GM12864 (cell line): ENCODE measurements around the gene PDIK1L.
"Not testable (repeated sequence)": the region's sequence is repeated elsewhere in the genome, so short reads cannot be mapped to it uniquely, and the experiment has no call there.

Experiments
- DNase-seq: peaks from one replicate; pipeline ENCODE4 v3.0.0-alpha.2; 2011; ENCODE audit warnings: low read depth
- H3K4me3 ChIP-seq: 2 replicates; pipeline ENCODE4 v1.5.1; 2011; ENCODE audit warnings: mild to moderate bottlenecking, low read depth, low read length, control low read depth
- TF ChIP-seq, protein P1 (sequence below): IDR thresholded peaks from 2 replicates; pipeline ENCODE4 v1.5.1; 2011; ENCODE audit warnings: low read depth, mild to moderate bottlenecking, moderate library complexity, low read length, control low read depth, inconsistent platforms; ENCODE audit errors: missing control alignments

Gene PDIK1L

DNA sequence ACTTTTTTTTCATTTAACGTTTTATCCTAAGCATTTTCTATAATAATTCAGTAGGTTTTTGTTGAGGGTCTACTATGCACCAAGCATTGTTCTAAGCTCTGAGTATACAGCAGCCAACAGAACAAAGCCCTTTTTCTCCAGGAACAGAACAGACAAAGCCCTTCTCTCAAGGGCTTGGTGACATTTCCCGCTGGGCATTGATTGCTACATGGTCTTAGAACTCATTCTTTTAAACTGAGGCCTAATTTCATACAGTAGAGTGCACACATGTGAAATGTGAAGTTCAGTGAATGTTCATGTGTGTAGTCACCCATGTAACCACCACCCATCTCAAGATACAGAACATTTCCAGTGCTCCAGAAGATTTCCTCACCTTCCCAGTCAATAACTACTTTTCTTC lies 15.2 kb upstream of the PDIK1L start:
- TF ChIP-seq, protein P1, sequence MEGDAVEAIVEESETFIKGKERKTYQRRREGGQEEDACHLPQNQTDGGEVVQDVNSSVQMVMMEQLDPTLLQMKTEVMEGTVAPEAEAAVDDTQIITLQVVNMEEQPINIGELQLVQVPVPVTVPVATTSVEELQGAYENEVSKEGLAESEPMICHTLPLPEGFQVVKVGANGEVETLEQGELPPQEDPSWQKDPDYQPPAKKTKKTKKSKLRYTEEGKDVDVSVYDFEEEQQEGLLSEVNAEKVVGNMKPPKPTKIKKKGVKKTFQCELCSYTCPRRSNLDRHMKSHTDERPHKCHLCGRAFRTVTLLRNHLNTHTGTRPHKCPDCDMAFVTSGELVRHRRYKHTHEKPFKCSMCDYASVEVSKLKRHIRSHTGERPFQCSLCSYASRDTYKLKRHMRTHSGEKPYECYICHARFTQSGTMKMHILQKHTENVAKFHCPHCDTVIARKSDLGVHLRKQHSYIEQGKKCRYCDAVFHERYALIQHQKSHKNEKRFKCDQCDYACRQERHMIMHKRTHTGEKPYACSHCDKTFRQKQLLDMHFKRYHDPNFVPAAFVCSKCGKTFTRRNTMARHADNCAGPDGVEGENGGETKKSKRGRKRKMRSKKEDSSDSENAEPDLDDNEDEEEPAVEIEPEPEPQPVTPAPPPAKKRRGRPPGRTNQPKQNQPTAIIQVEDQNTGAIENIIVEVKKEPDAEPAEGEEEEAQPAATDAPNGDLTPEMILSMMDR = no peak
- H3K4me3 ChIP-seq = no peak overlapping the region
- DNase-seq = no peak

DNA sequence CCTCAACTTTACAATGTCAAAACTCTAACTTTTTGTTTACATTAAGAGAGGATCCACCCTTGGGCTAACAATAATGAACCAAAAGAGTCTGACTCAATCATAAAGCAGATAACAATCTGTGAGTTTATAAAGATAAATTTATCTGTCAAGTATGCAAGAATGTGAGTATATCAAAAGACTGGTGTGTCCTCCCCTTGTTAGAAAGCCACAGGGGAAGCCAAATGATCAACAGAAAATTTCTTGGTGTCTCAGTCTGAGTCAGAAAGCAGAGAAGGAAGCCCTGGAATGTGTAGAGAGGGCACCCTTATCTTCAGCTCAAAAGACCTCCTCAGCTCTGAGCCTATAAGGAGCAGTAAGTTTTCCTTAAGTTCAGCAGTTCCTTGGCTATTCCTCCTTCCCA lies 13.9 kb upstream of the PDIK1L start:
- TF ChIP-seq, protein P1 = no peak
- DNase-seq = no peak
- H3K4me3 ChIP-seq = no peak overlapping the region

DNA sequence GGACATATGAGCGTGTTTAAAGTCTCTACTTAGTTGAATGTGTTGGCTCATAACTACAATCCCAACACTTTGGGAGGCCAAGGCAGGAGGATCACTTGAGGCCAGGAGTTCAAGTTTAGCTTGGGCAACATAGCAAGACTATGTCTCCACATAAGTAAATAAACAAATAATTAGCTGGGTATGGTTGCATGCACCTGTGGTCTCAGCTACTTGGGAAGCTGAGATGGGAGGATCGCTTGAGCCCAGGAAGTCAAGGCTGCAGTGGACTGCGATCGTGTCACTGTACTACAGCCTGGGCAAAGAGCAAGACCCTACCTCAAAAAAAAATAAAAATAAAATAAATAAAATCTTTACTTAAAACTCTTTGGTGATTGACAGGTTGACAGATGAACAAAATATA lies 13.0 kb upstream of the PDIK1L start:
- no peak overlapping the region for H3K4me3 ChIP-seq
- TF ChIP-seq, protein P1 = no peak
- no peak for DNase-seq

DNA sequence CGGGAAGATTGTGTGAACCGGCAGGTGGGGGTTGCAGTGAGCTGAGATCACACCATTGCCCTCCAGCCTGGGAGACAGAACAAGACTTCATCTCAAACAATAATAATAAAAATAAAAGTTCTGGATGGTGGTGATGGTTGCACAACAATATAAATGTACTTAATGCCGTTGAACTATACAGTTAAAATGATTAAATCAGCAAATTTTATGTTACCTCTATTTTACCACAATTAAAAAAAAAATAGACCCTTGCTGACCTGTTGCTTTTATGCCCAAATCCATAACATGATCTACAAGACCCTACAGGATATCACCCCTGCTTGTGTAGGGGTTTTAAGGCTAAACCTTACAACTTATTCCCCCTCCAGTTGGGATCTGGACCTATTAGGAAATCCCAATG lies 11.8 kb upstream of the PDIK1L start:
- no peak for DNase-seq
- H3K4me3 ChIP-seq = no peak overlapping the region
- TF ChIP-seq, protein P1 = no peak

DNA sequence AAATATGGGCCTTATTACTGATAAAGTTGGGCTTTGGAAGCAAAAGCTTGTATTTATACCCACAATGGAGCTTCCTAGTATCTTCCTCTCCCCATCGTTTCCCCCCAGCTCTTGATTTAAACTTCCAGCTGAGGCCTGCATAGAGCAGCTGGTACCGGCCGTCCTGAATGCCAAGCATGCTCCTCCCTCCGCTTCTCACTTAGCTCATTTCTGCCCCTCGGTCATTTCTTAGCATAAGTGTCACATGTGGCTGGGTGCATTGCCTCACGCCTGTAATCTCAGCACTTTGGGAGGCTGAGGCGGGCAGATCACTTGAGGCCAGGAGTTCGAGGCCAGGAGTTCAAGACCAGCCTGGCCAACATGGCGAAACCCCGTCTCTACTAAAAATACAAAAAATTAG lies 11.4 kb upstream of the PDIK1L start:
- not testable (repeated sequence) for DNase-seq, H3K4me3 ChIP-seq

DNA sequence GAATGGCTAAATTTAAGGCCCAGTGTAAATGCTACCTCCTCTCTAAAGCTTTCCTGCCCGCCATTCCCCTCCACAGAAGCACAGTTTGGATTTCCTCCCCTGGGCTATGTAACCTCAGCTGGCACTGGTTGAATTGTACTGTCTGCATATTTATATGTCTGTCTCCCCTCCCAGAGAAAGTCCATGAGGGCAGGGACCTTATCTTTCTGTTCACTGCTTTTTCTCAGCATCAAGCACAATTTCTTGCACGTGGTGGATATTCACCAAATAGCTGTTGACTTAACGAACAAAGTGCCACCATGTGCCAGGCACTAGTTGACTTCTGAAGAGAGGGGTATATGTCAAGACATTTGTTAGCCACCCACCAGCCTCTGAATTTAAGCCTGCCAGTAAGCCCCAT lies 9.5 kb upstream of the PDIK1L start:
- no peak for DNase-seq
- TF ChIP-seq, protein P1 = no peak

DNA sequence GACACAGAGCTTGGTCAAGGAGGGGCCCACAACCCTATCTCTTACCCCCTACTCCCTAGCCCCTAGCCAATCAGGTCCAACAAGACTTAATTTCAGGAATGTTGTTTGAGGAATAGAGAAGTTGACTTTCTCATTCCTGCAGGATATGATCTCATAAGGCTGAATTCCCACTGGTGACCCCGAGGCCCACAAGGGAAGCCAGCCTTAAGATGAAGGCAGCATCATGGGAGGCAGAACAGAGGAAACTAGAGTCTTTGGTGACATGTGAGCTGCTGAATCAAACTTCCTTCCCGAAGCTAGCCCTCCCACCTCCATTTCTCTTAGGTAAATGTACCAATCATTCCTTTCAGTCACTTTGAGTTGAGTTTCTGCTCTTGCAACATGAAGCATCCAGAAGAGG lies 9.1 kb upstream of the PDIK1L start:
- H3K4me3 ChIP-seq = no peak overlapping the region
- TF ChIP-seq, protein P1 = no peak
- no peak for DNase-seq

More for the DNA sequence above, 9.5 kb upstream of the PDIK1L start:
- no peak overlapping the region for H3K4me3 ChIP-seq

DNA sequence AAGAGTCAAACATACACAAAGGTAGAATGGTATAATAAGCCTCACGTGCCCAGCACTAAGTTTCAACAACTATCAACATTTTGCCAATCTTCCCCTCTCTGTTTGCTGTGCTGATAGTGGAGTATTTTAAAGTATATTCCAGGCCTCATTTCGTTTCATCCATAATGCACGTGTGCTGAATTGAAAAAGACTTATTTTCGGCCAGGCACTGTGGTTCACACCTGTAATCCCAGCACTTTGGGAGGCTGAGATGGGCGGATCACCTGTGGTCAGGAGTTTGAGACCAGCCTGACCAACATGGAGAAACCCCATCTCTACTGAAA lies 6.4 kb upstream of the PDIK1L start:
- not testable (repeated sequence) for DNase-seq, H3K4me3 ChIP-seq
